Measurements from ENCODE around the gene FZD7.
A peak's percentile ranks its signal among the peaks of the same experiment; 100 is the strongest.

Gene FZD7

DNA sequence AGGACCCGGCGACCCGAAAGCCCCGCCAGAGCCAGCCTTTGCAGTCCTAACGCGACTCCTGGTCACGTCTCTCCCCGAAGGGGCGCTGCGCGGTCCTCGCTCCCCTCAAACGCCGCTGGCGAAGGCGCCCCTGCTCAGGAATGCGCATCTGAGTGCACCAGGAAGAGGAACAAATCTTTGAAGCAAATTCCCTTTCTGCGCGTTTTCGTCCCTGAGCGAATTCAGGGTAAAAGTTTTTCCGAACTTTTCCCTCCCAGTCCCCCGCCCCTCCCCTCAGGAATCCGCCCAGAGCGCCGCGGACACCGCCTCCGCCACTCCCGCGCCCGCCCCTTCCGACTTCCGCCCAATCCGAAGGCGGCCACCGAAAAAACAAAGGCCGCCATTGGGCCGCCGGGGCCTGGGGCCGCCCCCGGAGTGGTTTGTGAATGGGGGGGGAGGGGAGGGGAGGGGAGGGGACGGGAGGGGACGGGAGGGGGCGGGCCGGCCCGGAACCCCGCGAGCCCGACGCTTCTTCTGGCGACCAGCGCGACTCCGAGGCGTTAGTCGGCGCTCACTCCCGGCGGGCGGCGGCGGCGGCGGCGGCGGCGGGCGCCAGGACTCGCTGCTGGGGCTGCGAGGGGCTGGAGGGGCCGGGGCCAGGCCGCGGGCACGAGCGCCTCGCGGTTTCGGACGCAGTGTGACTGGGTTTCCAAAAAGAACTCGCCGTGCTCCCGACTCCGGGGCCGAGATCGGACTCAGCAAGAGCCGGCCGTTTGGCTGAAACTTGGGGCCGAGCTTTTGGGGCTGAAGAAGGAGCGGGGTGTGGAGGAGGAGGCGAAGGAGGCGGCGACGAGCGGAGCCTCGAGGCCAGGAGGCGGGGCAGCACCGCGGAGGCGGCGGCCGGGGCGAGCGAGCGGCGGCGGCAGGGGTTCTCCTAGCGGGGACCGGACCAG, at the start of gene FZD7:
Gene FZD7, plus strand, starts transcription at position 539 of the 932 bp plus-strand sequence. CDS start 793 bp downstream, outside the sequence.
- DNase-seq (ENCODE audit: low read depth): peak; percentile 55

DNA sequence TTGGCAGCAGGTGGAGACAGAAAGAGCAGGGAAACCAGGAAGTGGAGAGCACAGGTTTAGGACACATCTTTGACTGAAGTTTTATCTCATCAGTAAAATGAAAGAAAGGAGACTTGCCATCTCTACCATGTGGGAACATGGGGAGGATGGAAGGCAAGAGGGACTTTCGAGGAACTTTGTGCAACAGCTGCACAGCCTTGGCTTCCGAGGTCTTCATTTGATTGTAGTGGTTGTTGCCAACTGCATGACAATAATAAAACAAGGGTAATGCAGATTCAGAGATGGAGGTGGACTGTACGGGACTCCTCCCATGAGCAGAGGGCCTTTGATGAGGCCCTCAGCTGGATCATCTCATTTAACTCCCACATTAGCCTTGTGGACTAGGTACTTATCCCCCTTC, 49.3 kb upstream of the FZD7 start:
- DNase-seq (ENCODE audit: low read depth): no peak

DNA sequence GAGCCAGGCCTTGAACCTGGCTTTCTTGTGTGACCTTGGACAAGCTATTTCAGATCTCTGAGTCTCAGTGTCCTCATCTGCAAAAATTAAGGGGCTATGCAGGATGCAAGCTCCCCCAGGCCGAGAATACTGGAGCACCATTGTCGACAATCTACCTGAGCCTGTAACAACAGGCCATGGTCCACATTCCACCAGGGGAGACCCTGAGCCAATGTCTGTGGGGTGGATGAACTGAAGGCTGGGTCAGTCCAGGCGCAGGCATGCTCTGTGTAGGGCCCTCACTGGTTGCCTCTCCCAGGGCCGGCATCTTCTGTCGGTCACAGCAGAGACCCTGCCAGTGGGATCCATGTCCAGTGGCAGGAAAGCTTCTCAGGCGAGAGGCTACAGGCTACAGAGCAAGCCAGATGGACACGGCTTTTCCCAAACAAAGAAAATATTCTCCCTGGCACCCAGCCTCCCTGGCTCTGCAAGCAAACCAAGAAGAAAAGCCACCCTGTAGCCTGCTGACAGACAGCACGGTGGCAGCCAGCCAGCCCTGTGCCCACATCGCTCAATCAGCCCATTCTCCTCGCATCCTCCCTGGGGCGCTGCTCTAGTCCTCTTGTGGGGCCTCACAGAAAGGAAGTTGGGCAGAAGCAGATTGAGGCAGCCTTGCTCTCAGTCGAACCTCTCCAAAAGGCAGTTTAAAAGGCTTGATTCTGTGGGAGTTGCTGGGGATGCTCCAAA, 48.7 kb upstream of the FZD7 start:
- DNase-seq (ENCODE audit: low read depth): no peak

DNA sequence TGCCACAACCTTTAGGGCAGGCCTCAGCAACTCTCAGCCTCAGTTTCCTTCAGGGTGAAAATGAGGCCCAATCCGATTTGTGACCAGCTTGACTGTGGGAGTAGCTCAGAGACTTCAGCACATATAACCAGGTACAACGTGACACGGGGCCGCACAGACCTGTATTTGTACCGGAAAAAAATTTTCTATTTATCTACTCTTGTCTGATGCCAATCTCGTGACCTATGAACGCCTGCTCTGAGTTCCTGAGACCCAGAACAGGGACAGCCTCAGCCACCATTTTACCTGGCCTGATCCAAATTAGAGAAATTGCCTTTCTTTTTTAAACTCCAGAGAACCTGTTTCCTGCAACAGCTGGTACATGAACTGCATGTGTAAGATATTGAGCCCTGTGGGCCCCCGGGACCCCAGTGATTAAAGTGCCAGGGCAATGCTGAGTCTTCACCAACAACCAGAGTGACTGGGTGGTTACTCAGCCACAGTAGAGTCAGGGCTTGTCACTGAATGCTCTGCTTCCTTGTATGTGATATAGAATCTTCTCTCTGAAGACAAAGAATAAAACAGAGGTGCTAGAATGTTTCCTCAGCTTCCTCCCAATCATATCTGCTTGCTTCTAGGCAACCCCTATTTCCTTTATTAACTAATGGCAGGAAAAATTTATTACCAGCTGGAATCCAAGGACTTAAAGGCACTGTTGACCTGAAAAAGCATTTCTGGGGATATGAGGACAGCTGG, 47.8 kb upstream of the FZD7 start:
- no peak for DNase-seq (ENCODE audit: low read depth)

DNA sequence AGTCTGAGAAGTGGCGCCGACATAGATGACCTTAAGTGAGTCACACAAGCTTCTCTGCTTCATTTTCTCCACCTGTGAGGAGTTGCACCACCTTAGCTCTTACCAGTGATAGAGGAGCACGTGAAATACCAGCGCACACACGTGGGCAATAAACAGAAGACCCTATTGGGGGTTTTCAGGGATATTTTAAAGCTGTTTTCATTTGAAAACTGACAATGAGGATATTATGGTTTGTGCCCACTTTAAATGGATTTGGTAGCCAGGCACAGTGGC, 47.3 kb upstream of the FZD7 start:
- DNase-seq (ENCODE audit: low read depth): no peak

DNA sequence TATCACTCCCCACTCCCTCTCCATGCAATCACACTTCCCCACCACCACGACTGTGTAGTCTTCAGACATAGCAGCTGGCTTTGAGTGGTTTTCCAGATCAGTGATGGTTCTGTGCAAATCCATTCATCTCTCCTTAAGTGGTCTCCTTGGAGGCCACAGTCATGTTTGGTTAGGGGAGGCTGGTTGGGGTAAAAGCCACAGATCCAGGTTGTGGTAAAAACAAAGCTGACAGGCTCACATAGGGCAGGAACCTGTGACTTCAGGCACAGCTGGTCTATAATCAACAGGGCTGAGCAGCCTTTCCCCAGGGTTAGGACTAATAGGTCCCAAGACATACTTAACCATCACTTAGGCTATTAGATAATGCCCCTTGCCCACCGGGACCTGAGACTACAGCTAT, 46.2 kb upstream of the FZD7 start:
- DNase-seq (ENCODE audit: low read depth): no peak

DNA sequence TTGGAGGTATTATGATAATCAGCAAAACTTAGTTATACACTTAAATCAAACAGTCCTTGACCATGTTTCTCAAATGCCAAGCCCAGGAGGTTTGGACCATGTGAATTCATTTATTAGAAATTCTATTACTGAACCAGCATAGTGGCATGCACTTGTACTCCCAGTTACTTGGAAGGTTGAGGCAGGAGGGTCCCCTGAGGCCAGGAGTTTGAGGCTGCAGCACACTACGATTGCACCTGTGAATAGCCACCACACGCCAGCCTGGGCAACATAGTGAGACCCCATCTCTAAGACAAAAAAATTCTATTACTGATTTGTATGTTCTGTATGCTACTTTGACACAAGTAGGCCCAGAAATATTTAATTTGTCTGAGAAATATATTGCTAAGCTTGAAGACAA, 43.6 kb upstream of the FZD7 start:
- DNase-seq (ENCODE audit: low read depth): no peak

DNA sequence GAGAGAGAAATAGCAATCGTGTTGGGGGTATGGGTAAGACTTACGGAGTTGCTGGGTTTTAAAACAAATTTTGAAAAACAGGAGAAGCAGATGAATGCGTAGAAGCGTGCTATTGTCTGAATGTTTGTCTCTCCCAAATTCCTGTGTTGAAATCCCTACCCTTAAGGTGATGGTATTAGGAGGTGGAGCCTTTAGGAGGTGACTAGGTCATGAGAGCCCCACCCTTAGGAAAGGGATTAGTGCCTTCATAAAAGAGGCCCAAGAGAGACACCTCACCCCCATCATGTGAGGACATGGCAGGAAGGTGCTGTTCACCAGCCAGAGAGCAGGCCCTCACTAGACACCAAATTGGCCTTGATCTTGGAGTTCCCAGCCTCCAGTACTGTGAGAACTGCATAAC, 40.7 kb upstream of the FZD7 start:
- no peak for DNase-seq (ENCODE audit: low read depth)

DNA sequence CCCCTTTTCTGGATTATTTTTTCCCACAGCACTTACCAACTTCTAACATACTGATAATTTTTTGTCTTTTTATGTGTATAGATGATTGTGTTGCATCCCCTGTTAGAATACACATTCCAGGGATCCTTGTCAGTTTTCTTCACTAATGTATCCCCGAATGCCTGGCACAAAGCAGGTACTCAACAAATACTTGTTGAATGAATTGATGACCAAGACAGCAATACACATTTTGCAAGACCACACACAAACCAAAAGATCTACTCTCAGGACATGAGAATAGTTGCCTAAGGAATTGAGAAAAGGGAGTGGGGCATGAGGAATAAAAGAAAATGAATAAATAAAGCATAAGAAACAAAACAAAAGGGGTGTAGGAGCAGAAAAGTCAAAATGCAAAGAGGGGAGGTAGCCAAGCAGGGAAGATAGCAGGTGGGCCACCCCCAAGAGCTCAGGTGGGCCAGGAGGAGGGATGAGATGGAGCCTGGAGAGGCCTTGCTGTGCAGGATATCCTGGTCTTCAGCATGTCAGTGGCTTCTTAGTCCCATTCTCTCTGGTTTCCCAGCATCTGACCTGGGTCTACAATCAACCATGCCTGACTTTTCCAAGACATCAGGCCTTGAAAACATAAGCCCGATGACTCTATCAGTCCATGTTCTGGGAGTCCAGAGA, 38.5 kb upstream of the FZD7 start:
- no peak for DNase-seq (ENCODE audit: low read depth)

DNA sequence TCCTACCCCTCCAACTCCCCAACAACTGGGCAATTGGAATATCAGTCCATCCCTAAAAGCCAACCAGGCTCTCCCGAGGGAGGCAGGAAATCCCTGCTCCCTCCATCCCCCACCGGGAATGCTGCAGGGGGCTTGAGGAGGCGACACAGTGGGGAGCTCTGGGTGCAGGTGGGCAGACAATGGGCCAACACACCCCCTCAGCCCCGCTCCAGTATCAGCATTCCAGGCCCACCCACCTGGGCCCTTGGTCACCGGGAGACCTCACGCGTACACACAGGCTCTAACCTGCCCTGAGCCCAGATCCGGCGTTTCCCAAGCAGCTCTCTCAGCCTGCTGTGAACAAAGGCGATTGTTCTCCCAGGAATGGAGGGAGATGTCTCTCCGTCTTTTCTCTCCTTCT, 37.6 kb upstream of the FZD7 start:
- no peak for DNase-seq (ENCODE audit: low read depth)

DNA sequence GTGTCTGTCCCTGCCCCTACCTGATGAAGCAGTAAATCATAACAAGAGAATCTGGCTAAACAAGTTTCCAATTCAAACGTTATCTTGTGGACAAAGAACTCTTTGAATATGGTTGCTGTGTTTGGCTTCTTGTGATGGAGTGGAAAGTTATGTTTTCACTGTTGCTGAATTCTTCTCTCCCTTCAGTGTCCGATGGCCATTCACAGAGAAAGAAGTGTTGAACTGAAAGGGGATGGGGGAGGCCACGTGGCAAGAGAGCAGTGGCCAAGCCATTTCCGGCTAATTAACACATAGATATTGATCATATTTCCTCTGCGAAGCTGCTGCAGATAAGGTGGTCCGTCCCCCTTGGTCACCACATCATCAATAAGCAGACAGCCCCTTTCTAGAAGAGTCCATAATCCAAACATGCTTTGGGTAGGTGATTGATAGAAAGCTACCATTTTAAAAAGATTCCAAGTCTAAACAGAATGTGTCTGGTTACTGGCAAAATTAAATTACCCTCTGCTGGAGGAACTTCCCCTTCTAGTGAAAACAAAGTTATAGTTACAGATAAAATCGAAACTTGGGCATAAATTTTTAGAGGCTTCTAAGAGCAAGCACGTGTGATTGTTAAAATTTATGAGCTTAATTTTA, 36.9 kb upstream of the FZD7 start:
- no peak for DNase-seq (ENCODE audit: low read depth)

DNA sequence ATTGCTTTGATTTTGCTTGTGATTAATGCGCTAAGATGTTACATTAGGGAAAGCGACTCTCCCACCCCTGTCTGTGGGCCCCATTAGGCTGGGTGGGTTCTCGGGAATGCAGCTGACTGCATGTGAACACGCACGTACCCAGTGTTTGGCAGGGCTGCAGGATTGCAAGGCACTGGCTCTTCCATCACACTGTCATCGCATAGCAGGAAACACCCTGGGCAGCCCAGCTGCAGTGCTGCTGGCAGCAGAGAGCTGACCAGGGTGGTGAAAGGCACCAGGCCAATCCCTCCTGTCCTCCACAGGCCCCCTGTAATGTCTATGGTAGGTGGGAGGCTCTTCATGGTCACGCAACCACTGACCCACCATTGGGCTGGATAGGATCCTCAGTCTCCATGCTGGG, 34.4 kb upstream of the FZD7 start:
- no peak for DNase-seq (ENCODE audit: low read depth)

DNA sequence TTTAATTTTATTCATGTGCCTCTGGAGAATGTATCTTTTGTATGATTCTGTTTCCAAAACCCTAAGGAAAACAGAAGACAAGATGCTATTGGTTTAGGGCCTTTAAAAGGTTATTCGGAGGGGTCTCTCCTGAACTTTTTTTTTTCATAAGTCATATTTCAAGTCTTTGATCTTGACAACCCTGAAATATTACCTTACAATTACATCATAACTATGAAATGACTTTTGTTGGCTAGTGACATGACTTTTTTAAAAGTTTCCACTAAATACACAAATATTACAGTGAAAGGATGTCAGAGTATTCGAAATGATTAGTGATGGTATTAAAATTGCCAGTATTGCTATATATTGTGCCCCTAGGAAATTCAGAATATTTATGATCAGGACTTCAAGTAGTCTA, 31.8 kb upstream of the FZD7 start:
- no peak for DNase-seq (ENCODE audit: low read depth)

DNA sequence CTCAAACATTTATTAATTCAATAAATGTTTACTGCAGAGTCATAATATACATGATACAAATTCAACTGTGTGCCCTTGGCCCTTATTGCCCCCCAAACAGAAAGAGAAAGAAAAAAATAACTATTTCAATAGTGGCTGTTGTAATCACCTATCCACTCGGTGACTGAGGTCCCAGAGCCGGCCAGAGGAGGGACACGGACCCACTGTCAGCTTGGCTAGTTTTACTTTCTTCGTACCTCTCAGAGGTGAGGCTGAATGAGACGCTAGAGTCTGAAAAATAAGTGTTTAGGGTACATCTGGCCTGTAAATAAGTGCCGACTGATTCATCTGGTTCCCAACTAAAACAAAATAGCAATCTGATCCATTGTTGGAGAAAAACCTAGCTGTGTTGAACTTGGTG, 31.3 kb upstream of the FZD7 start:
- DNase-seq (ENCODE audit: low read depth): no peak

DNA sequence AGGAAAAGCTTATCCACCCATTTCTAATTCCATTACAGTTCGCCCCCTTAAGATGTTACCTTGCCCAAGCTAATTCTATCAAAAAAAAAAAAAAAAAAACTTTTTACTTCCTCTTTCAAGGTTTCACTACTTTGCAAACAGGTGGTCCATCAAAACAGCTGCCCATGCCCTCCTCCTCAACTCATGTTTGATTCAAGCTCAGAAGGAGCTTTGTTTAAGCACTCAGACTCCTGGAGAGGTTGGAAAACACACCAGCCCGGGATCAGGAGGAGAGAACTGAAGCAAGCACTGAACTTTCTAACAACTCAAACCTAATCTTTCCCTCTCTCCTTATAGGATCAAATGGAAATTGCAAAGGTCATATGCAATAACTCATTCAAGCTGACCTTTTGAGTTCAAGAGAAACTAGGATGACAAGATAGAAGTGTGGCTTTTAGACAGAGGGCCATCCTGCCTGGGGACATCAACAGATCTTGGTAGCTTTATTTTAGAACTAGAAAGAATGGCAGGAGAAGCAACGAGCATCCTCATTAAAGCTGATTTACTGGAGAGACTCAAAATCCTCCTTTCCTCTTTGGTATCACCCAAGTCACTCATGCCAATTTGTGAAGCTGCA, 28.3 kb upstream of the FZD7 start:
- DNase-seq (ENCODE audit: low read depth): no peak

DNA sequence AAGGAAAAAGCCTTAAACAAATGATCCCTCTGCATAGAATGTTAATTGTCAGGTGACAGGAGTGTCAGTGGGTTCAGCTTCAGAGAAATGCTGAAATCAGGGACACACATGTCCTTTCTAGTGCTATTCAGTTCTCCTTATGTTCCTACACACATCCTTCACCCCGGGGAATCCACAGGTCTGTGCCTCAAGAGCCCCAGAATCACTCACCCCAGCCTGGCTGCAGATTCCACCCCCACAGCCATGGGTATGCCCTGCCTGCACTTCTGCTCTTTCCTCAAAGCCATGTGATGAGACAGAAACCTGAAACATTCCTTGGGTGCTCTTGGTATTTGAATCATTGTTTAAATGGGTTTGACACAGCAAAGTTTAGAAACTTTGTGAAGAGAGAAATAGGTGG, 27.4 kb upstream of the FZD7 start:
- DNase-seq (ENCODE audit: low read depth): no peak

DNA sequence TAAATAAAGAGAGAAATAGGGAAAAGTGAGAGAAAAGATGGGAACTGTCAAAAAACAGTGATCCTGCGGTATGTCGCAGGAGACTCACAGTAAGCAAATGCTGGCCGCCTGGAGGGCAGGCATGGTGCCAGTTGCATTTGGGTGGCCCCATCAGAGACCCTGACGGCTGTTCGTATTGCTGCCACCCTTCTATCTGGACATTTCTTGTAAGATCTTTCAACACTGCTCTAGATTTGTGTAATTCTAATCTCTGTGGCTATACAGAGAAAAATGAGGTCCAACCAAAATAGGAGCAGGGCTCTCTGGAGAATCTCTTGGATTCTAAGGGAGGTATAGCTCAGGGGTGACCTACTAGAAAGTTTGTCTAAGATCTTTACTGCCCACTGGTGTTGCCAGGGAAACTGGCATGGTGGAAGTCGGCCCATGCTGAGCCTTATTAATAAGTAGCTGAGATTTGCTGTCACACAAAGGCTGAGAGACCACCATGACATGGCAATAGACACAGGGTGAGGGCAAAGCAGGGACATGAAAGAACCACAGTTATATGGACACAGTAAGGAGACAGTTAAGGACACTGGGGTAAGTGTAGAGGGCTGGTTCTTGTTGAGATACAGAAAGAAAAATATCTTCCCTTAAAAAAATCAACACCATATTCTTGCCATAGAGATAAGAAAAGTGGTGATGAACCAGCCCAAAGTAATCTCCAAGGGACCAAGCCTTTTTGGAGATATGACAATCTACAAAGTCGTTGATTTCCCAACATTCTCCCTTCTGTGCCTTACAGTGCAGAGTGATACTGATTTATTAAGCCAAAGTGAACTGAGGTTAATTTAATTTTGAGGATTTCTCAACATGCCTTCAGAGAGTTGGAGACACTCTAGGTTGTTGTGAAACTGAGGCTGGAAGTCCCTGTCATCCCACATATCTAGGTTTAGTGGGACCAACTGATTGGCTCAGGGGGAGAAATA, 26.4 kb upstream of the FZD7 start:
- DNase-seq (ENCODE audit: low read depth): no peak

DNA sequence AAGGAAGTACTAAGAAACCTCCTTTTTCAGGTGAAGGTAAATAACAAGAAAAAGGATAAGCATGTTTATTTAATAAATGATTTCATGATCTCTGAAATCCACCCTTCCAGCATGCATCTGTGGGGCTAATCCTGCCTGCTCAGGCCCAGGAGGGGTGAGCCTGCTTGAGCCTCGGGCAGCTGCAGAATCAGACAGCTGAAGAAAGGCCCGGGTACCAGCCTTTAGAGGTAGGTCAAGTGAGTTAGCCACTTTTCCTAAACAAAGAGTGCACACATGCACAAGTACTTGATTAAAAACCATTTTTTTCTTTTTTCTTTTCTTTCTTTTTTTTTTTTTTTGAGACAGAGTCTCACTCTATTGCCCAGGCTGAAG, 25.7 kb upstream of the FZD7 start:
- no peak for DNase-seq (ENCODE audit: low read depth)

DNA sequence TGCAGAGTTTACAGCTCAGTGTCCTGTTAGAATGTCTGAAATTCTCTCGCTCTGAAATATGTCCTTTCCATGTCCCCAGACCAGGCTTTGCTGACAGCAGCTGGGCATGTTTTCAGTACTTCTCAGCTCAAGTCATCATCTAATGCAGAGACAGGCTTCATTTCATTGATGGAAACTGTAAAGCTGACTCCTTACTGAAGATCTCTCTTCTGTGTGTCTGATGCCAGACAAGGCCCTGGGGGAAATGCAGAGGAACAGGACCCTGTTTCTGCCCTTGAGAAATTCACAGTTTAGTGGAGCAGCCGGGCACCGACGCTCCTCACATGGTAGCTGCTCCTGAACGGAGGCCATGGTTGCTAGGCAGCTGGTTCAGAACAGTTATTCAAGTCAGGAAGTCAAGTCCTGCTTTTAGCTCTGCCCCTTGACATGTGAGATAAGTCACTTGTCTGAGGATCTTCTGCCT, 24.6 kb upstream of the FZD7 start:
- no peak for DNase-seq (ENCODE audit: low read depth)

DNA sequence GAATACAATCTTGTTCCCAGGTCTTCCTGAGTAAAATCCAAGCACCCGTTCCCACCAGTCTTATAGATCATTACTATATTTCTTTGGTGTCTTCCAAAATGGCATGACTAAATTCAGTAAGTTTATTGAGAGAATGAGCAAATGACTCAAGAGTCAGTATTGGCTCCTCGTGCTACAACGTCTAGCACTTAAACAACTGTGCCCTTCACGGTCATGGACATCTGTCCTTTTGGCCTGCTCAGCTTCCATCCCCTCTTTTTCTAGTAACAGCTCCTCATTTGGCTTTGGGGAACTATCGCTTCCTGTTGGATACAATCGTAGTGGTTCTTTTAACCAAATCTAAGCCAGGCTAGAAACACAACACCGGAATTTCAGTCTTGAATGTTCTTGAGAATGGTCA, 24.1 kb upstream of the FZD7 start:
- no peak for DNase-seq (ENCODE audit: low read depth)
